A673 (cell line): ENCODE results near the gene TBP. TPM values are rescaled to one million over a fixed set of nuclear protein-coding genes. Genes with fewer than 3 reads are reported as not detected.
"Not testable (repeated sequence)": the region's sequence is repeated elsewhere in the genome, so short reads cannot be mapped to it uniquely, and the experiment has no call there.

Experiments used
- BruUV-seq: library from RNA; stranded (reverse); fragments of 400-500 nt; replicated peaks from 2 replicates; lab custom pipeline; 2021; lab: Mats Ljungman, UMichigan
- CTCF ChIA-PET: fragments of 300-600 bp; sonication (Branson Sonifier 250); formaldehyde crosslinking; loops from one replicate; lab custom pipeline; 2022; ENCODE audit warnings: antibody characterized with exemption; lab: Charles Lee
- POLR2A ChIA-PET: fragments of 300-600 bp; sonication (Branson Sonifier 250); formaldehyde crosslinking; loops from one replicate; lab custom pipeline; 2022; ENCODE audit warnings: antibody characterized with exemption; ENCODE audit not compliant: low non-redundant PET; lab: Charles Lee
- DNase-seq: peaks from one replicate; pipeline ENCODE4 v3.0.0-alpha.2; 2015; ENCODE audit warnings: low spot score
- H3K27ac ChIP-seq: fragments of 200-600 bp; sonication (generic); 2 replicates; pipeline ENCODE4 v1.5.1; 2016; ENCODE audit warnings: mixed run types, low read depth, mild to moderate bottlenecking, mixed read lengths, antibody characterized with exemption, low read length; ENCODE audit not compliant: poor library complexity, severe bottlenecking
- H3K27me3 ChIP-seq: fragments of 200-600 bp; sonication (generic); replicated peaks from 2 replicates; pipeline ENCODE4 v1.6.1; 2017; ENCODE audit warnings: mixed run types, low read depth, mild to moderate bottlenecking, mixed read lengths, antibody characterized with exemption, low read length; ENCODE audit not compliant: insufficient read depth, poor library complexity
- H3K36me3 ChIP-seq: fragments of 200-600 bp; sonication (generic); 2 replicates; pipeline ENCODE4 v1.6.1; 2016; ENCODE audit warnings: mixed run types, mild to moderate bottlenecking, mixed read lengths, antibody characterized with exemption, low read length; ENCODE audit not compliant: insufficient read depth, poor library complexity, severe bottlenecking
- H3K4me1 ChIP-seq: fragments of 200-600 bp; sonication (generic); 2 replicates; pipeline ENCODE4 v1.6.1; 2017; ENCODE audit warnings: mixed run types, mild to moderate bottlenecking, mixed read lengths, antibody characterized with exemption, low read length; ENCODE audit not compliant: insufficient read depth, poor library complexity, severe bottlenecking
- H3K4me3 ChIP-seq: fragments of 200-600 bp; sonication (generic); 2 replicates; pipeline ENCODE4 v1.5.1; 2016; ENCODE audit warnings: low read depth, mixed run types, mild to moderate bottlenecking, mixed read lengths, low read length; ENCODE audit not compliant: poor library complexity, severe bottlenecking
- H3K9me3 ChIP-seq: fragments of 200-600 bp; sonication (generic); 2 replicates; pipeline ENCODE4 v1.6.1; 2016; ENCODE audit warnings: mixed run types, low read depth, mild to moderate bottlenecking, mixed read lengths, antibody characterized with exemption, low read length; ENCODE audit not compliant: poor library complexity, severe bottlenecking
- intact Hi-C: fragments of 100-400 bp; cut with micrococcal nuclease; formaldehyde crosslinking; loops from one replicate; pipeline ENCODE4 v1.10.0; 2022; ENCODE audit not compliant: unreplicated experiment
- total RNA-seq: library from RNA; stranded (reverse); gene quantifications from 2 replicates; pipeline ENCODE4 v1.2.3, GENCODE V29; 2021

TBP gene
- total RNA-seq, 1 experiment from 2014 or later: 23.7 TPM

DNA sequence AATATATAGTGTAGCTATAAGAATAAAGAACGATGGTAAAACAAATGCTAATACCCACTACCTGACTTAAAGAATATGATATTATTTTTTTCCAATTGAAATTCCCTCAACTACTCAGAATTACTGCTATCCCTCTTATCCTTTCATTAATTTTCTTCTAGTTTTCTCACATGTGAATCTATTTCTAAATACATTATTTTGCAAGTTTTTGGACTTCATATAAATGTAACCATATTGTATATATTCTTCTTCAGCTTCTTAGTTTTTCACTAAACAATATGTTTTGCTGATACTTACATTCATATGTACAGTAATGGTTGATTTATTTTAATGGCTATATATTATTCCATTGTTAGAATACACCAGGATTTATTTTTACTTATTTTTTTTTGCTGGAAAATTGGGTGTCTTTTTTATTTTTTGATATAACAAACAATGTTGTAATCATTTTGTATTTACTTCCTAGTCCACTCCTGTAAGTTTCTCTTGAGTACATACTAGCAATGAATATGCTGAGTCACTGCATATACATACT, 61.9 kb downstream of the TBP start:
- H3K27me3 ChIP-seq, BruUV-seq, H3K36me3 ChIP-seq, DNase-seq, H3K4me3 ChIP-seq, H3K4me1 ChIP-seq, intact Hi-C loops, POLR2A ChIA-PET, H3K9me3 ChIP-seq, CTCF ChIA-PET, H3K27ac ChIP-seq: not testable (repeated sequence)

Other genes starting within 250 kb of the TBP start
- gene FAM120B, start 247.6 kb upstream of the TBP start, total RNA-seq: 30.3 and 31.6 TPM in 2 replicates
- 356 and 358 TPM in 2 replicates for gene PSMB1, start 1.1 kb upstream of the TBP start, total RNA-seq
- 101 and 123 TPM in 2 replicates for gene PDCD2, start 30.3 kb downstream of the TBP start, total RNA-seq